NB4 (cell line): Measurements from ENCODE around the gene SWT1.

ENCODE experiments used
- CTCF ChIP-seq: IDR thresholded peaks from one replicate; pipeline ENCODE4 v1.5.1; 2012; ENCODE audit warnings: low read depth, low read length
- MYC ChIP-seq: IDR thresholded peaks from 2 replicates; pipeline ENCODE4 v1.6.1; 2011; ENCODE audit warnings: low read depth, low read length
- POLR2A ChIP-seq: IDR thresholded peaks from 2 replicates; pipeline ENCODE4 v1.6.1; 2011; ENCODE audit warnings: mild to moderate bottlenecking; ENCODE audit not compliant: insufficient read length; ENCODE audit errors: extremely low read depth

- TF ChIP-seq CTCF (no peak), POLR2A (no peak), MYC (no peak)
Observed at GRCh38 chr1:185292237-185292636, 135.3 kb downstream of the SWT1 start.
